Fibroblast of gingiva (primary cell): ENCODE data around the gene DIAPH3.
"Not testable (repeated sequence)": the region's sequence is repeated elsewhere in the genome, so short reads cannot be mapped to it uniquely, and the experiment has no call there.

Source experiments
- DNase-seq: peaks from one replicate; pipeline ENCODE4 v3.0.0-alpha.2; 2011; ENCODE audit warnings: low read depth

DIAPH3 gene

DNA sequence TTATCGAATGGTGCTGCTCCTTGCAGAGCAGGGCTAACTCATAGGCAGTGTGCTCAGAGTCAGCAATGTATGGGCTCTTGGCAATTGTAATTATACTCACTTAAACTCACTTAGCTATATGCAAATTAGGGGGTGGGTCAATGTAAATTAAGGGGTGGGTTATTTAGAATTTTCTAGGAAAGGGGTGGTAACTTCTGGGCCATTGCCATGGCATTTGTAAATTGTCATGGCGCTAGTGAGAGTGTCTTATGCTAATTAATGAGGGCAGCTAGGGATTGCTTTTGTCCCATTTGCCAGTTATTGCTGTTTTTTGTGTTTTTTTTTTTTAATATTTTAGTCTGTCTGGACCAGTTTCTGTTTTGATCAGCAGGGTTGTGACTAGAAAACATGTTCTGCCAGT is 68.4 kb downstream of the DIAPH3 start:
- no peak for DNase-seq

DNA sequence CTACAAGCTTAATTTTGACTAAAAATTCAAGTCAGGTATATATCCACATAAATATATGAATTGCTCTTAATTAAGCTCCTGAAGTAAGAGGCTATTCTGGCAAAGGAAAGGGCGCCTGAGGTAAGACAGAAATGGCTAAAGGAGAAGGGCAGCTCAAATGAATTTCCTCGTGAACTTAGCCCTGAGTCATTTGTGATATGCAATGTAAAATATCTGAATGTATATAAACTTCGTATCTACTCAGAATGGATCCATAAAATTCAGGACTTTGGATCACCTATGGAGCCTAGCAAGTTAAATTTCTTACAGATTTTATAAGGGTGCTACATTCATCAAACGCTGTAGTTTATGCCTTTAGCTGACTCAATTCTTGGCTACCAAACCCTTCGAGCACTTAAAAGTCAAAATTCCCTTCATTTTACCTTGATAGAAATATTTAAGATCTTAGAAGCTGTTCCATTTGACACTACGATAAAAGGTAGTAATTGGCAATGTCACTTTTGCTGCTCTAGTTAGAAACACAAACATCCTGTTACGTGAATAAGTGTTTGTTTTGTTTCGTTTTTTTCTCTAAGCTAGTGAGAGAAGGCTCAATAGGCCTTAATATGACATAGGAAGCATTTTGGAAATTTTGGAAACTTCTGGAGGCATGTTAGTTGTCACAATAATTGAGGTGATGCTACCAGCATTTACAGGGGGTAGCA is 69.2 kb downstream of the DIAPH3 start:
- DNase-seq = no peak

DNA sequence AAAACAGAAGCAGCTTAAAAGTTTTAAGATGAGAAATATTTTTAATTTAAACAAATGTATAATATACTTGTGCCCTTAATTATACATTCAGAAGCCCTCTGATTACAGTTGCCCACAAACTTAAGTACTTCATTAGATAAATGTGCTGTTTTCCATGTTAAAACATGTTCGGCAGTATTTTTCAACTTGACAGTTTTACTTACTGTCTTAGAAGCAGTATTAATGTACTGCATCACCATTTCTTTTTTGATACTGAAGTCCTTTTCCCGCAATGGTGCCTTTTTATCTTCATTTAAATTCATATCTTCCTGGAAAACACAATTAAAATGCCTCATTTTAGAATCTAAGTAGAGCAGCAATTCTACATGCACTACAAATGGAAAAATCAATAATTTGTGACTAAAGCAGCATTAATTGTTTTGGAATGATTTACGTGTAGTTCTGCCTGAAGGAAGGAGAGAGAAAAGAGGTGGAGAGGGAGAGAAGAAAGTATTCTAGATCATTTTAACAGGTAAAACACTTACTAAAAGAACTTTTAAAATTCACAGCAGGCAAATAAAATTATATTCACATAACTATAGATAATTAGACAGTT is 70.2 kb downstream of the DIAPH3 start:
- DNase-seq = no peak

DNA sequence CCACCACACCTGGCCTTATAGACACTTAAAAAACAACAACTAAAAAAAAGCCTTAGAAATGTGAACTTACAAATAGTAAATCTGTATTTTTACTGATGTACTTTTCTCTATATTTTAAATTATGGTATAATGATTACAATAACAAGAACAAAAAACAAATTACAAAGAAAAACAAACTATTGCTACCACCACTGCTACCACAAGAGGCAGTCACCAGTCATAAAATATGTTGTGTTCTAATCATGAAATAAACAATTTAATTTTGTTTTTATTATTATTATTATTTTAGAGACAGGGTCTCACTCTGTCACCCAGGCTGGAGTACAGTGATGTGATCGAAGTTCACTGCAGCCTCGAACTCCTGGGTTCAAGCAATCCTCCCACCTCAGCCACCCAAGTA is 72.2 kb downstream of the DIAPH3 start:
- no peak for DNase-seq

DNA sequence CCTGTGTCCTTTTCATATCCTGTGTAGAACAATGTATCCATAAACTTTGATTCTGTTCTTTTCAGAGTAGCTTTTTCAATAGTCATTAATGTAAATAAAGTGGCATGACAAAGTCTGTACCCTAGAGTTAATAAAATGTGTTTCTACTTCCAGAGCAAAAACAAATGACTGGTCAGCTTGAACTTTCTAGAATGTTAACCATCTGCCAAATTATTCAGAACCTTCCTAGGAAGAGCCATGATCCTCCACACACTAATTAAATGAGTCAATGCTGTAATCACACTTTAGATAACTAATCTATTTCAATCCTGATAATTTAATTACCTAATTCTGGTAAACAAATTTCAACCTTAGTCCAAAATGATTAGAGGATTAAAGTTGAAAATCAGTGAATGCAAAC is 73.2 kb downstream of the DIAPH3 start:
- peak; percentile 52 for DNase-seq

DNA sequence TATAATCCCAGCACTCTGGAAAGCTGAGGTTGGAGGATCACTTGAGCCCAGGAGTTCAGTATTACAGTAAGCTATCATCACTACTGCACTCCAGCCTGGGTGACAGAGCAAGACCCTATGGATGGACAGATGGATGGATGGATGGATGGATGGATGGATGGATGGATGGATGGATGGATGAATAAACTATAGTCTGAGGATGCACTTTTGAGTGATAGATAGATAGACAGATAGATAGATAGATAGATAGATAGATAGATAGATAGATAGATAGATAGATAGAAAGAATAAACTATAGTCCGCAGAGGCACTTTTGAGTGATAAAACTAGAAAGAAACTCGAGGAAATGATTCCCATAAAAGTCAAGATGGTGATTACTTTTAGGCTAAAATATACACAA is 79.9 kb downstream of the DIAPH3 start:
- DNase-seq = not testable (repeated sequence)

DNA sequence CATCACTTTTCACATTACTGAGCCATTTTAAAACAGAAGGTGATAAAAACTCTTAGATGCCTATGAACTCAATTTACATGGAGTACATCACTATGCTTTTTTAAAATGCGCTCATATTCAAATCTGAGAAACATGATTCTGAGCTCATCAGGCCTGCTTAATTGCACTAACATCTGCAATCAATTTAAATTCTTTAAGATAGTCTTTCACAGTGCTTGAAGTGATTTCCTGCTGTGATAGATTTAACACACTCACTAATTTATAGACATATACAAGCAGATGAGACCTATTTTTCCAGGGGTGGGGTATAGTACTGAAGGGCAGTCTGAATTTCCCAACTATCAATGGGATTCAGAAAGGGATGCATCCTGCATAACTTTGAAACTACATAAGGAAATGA is 82.9 kb downstream of the DIAPH3 start:
- DNase-seq = peak; percentile 57

DNA sequence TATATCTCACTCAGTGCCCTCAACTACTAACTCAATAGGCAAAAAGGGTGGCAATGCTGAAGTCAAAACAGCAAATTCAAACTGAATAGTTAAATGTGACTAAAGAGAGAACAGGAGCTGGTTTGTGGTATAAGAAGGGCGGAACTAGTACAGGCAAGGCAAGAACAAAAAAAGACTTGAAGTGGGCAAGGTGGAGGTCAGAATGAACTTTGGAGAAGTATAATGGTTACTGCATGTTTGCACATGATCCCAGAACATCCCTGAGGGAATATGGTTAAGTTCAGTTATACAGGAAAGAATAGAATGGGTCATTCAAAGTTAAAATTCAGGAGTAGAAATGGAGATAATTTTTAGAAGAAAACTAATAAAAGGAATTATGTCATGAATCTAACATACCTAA is 85.5 kb downstream of the DIAPH3 start:
- no peak for DNase-seq

DNA sequence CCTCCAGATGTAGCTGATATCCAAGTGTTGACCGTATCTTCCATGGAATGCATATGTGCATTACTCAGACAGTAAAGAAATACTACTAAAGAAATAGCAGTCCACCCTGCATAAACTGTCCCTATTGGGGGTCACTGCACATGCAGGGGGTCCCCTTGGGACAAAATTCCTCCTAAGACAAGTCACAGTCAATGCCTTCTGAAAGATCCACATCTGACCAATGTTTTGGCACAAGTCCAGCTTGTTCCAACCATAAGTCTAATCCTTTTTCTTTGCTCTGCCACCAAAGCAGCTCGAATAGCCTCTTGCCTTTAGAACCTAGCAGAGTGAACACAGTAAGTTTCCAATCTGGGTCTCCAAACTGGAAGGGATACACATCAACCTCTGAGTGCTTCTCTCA is 87.9 kb downstream of the DIAPH3 start:
- no peak for DNase-seq

DNA sequence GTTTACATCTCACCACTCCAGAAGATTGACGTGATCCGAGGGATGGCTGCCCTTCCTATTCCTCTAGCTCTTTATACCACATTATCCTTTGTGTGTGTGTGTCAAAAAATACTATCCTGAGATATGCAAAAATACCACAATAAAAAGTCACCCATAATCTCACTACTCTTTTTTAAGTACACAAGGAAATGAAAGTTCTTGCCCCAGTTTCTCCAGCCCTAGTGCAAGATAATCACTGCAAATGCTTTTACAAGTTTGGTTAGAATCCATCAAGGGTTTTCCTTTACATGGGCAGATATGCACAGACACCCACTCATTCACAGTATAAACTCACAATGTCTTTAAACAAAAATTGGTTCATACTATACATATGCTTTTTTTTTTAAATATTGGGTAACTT is 89.3 kb downstream of the DIAPH3 start:
- DNase-seq = no peak

DNA sequence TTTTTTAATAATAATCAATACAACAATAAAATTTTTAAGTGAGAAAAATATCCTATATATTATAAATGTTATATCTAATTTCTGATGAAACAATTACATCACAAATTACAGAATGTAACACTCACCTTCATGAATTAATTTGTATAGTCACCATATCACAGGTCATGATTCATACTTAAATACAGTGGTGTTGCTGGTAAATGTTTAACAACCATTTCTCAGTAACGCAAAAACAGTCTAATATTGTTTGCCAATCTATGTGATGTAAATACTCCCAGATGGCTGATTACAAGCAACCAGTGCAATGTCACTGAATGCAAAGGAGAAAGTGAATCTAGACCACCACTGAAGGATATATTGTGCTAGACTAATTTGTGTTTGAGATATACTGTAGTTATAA is 97.5 kb downstream of the DIAPH3 start:
- no peak for DNase-seq

DNA sequence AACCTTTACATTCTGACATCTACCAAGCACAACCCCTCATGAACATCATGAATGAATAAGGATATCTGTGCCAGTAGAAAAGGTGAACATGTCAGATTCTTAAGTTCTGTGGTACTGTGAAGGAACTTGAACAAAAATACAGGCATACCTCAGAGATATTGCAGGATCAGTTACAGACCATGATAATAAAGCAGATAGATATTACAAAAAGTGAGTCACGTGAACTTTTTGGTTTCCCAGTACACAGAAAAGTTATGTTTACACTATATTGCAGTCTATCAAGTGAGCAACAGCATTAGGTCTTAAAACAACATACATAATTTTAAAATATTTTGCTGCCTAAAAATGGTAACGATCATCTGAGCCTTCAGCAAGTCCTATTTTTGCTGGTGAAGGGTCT is 101.2 kb downstream of the DIAPH3 start:
- DNase-seq = no peak

DNA sequence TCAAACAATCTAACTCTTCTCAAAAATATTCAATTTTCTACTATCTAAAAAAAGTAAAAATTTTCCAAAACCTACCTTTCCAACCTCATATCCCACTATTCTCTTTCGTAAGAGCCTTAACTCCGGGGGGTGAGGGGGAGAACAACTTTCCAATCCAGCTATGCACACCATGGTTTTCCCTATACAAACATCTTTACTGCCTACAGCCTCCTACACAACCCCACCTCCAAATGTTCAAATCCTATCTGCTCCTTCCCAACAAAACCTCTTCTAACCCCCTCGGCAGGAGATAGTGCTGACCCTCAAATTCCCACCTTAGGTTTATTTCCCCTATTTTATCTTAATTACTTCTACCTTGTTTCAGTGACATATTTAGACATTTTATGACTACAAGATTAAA is 102.0 kb downstream of the DIAPH3 start:
- DNase-seq = no peak

DNA sequence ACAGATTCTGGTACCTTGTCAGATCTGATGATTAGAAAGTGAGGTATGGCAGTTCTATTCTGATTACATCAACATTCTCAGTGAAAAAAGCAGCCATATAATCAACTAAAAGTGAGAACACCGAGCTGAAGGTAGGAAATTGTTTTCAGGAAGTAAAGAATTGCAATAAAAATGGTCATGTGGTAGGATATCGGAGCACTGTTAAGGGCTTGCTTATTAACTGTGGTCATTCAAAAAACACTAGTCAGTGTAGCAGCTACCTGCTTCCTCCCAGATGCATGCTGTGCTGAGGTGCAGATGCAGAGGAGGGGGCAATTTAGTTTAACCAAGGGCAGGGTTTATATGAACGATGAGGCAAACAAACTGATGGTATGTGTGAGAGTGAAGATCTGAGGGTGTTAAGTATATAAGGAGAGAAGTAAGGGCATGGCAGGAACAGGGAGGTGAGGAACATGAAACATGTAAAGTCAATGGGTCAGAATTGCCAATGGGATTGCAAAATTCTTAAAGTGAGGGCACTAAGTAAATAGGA is 111.9 kb downstream of the DIAPH3 start:
- no peak for DNase-seq

DNA sequence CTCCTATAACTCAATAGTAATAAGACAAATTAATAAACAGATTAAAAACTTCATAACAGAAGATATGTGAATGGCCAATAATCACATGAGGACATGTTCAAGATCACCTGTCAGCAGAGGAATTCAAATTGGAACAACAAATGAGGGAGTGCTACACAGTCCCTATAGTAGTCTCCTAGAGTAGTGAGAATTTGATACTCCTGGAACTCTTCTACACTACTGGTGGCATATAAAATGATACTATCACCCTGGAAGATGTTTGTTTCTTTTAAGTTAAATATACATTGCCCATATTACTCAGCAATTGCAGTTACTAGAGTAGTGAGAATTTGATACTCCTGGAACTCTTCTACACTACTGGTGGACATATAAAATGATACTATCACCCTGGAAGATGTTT is 115.4 kb downstream of the DIAPH3 start:
- not testable (repeated sequence) for DNase-seq

DNA sequence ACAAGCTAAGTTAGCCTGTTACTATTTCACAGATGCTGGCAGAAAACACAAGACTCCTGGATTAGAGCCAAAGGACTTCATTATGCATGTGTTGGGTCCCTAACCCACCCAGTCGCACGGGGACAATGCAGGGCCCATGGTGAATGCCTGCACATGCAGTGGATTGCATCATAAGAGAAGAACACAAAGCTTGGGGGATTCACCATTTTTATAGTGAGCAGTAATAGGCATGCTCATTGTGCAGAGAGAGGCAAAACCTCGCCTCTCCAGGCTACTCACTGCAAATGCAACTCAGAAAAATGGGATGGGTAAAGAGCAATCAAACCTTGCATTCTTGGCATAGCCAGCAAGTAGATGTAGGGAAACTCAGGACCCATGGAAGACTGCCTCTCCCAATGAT is 115.8 kb downstream of the DIAPH3 start:
- no peak for DNase-seq

DNA sequence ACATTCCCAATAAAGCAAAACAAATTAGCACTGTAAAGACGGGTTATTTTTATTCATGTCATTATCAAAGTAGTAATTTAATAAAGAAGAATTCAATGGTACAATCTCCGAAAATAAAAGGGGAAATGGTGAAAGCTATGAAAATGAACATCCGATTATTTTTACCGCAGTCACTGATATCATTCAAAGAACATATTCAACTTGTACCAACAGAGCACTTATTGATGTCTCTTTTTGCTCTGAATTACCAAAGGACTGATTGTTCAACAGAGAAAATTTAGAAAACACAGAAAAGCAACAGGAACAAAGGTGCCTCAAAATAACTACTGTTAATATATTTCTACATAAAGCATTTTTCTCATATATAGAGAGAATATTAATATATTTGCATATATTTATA is 119.4 kb downstream of the DIAPH3 start:
- DNase-seq = no peak

DNA sequence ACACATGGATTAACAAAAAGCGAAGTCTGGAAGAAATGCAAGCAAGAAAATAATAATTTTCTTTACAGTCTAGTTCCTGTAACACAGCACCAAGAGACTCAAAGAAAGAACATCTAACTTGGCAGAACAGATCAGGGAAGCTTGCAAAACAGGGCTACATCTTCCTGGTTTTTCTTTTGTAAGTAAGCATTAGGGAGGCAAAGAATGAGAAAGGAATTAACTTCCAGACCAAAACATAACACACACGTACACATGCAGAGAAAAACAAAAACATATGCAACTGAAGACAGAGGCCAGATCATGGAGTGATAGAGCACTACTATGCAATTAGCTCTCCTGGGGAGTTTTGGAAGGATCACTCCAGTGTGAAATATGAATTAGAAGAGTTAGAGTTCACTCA is 120.5 kb downstream of the DIAPH3 start:
- peak; percentile 90 for DNase-seq

DNA sequence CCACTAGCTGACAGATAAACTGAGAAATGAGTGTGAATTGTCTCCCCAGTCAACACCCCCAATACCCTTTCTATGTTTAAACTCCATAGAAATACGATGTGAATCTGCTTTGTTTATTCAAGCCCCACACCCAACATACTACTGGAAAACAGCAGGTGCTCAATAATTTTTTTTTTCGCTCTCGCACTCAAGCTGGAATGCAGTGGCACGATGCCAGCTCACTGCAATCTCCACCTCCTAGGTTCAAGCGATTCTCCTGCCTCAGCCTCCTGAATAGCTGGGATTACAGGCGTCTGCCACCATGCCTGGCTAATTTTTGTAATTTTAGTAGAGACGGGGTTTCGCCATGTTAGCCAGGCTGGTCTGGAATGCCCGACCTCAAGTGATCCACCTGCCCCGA is 123.1 kb downstream of the DIAPH3 start:
- DNase-seq = not testable (repeated sequence)

DNA sequence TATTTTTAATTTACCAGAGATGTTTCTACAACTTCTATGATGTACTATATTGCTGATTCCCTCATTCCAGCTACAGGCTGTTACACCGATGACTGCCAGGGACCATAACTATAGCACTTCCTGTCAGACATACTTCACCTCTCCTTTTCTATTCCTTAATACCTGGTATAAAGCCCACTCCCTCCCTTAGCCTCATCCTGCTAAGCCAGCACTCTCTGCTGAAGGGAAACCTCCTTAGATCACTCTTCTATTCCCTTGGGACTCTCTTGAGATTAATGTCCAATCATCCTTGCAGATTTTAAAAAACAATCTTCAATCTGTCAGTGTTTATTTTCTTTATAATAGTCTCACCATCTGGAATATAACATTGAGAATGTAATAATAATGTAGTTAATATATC is 127.9 kb downstream of the DIAPH3 start:
- no peak for DNase-seq

DNA sequence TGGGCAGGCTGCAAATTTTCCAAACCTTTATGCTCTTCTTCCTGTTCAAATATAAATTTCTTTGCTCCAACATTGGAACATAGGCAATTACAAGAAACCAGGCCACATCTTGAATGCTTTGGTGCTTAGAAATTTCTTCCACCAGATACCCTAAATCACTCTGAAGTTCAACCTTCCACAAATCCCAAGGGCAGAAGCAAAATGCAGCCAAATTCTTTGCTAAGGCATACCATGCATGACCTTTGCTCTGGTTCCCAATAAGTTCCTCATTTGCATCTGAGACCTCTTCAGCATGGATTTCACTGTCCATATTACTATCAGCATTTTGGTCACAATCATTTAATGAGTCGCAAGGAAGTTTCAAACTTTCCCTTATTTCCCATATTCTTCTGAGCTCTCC is 130.9 kb downstream of the DIAPH3 start:
- peak; percentile 70 for DNase-seq

DNA sequence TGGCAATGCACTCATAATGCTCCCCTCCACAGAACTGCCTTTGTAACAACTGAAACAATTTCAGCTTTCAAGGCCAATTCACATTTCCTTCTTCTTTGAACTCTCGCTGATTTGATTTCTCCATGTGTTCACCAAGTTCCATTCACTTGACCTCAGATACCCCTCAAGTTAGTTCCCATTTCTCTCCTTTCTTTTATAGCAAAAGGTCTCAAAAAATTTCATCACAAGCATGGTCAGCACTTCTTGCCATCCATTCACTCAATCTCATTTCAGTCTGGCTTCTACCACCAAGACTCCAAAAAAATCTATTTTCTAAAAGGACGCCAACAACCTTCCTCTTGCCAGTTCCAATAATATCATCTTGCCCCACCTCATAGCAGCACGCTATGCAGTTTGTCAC is 135.7 kb downstream of the DIAPH3 start:
- no peak for DNase-seq

DNA sequence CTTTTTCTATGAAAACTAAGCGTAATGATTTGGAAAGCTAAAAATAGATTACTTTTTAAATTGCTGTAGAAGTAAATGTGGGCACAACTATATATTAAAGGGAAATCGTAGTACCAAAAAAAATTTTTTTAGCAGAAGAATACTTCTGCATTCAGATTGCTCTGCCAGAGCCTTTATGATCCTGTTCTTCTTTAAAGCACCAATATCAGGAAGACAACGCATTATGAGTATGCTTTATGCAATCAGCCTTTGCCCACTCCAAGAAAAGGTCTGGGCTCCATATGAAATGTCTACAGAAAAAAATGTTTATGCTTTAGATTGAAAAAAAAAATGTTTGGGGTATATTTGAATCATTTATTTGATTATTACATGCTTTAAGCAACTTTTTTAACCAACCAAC is 137.4 kb downstream of the DIAPH3 start:
- no peak for DNase-seq

DNA sequence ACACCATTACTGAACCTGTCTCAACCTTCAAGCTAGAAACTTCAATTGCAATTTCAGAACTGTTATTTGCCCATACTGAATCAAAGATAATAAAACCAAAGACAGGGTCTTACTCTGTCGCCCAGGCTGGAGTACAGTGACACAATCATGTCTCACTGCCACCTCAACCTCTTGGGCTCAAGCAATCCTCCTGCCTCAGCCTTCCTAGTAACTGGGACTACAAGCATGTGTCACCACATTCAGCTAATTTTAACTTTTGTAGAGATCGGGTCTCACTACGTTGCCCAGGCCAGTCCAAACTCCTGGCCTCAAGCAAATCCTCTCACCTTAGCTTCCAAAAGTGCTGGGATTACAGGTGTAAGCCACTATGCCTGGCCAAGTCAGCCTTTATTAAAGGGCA is 143.4 kb downstream of the DIAPH3 start:
- no peak for DNase-seq
